Measurements from ENCODE around the gene FAM24B. TPM values are rescaled to one million over a fixed set of nuclear protein-coding genes. Genes with fewer than 3 reads are reported as not detected.
"Not testable (repeated sequence)": the region's sequence is repeated elsewhere in the genome, so short reads cannot be mapped to it uniquely, and the experiment has no call there.

FAM24B gene
- total RNA-seq, 1 donor from 2014 or later = 15.2 TPM

GRCh38 chr10:122868768-122869167 lies 10.6 kb downstream of the FAM24B start:
- H3K9me3 Mint-ChIP-seq; intact Hi-C loops (cut with micrococcal nuclease); H3K4me1 Mint-ChIP-seq; H3K27me3 Mint-ChIP-seq; H3K4me3 Mint-ChIP-seq; H3K27ac Mint-ChIP-seq; DNase-seq: not testable (repeated sequence)
- peaks cover 43% of the 10 kb centered on the region for H3K36me3 Mint-ChIP-seq (ENCODE audit: low read depth)

- H3K4me1 Mint-ChIP-seq; H3K27me3 Mint-ChIP-seq; DNase-seq; H3K27ac Mint-ChIP-seq; intact Hi-C loops (cut with micrococcal nuclease); H3K9me3 Mint-ChIP-seq; H3K4me3 Mint-ChIP-seq: not testable (repeated sequence)
- peaks cover 33% of the 10 kb centered on the region for H3K36me3 Mint-ChIP-seq (ENCODE audit: low read depth)
Measured at GRCh38 chr10:122866757-122867482, 12.5 kb downstream of the FAM24B start.

- intact Hi-C loops (cut with micrococcal nuclease) = no loop called here
- Mint-ChIP-seq H3K9me3 (no peaks in the 10 kb centered on the region), H3K27ac (no peak overlapping the region), H3K36me3 (ENCODE audit: low read depth) (peaks cover 23% of the 10 kb centered on the region), H3K27me3 (no peaks in the 10 kb centered on the region), H3K4me1 (peaks cover 8% of the 10 kb centered on the region), H3K4me3 (no peak overlapping the region)
- DNase-seq = no peak
Measured at GRCh38 chr10:122864901-122865300, 14.5 kb downstream of the FAM24B start.

GRCh38 chr10:122864194-122864592 lies 15.2 kb downstream of the FAM24B start:
- DNase-seq = no peak
- H3K36me3 Mint-ChIP-seq (ENCODE audit: low read depth) = peaks cover 16% of the 10 kb centered on the region
- no peaks in the 10 kb centered on the region for H3K9me3 Mint-ChIP-seq
- H3K27ac Mint-ChIP-seq = no peak overlapping the region
- intact Hi-C loops (cut with micrococcal nuclease) = no loop called here
- H3K4me3 Mint-ChIP-seq = no peak overlapping the region
- peaks cover 5% of the 10 kb centered on the region for H3K4me1 Mint-ChIP-seq
- no peaks in the 10 kb centered on the region for H3K27me3 Mint-ChIP-seq

GRCh38 chr10:122863216-122864193 lies 15.9 kb downstream of the FAM24B start:
- no peak for DNase-seq
- Mint-ChIP-seq H3K9me3 (no peaks in the 10 kb centered on the region), H3K4me1 (peaks cover 5% of the 10 kb centered on the region), H3K36me3 (ENCODE audit: low read depth) (peaks cover 18% of the 10 kb centered on the region), H3K27me3 (no peaks in the 10 kb centered on the region), H3K4me3 (no peak overlapping the region), H3K27ac (no peak overlapping the region)
- intact Hi-C loops (cut with micrococcal nuclease) = no loop called here

GRCh38 chr10:122861711-122862161 lies 17.6 kb downstream of the FAM24B start:
- H3K9me3 Mint-ChIP-seq = no peaks in the 10 kb centered on the region
- no peak overlapping the region for H3K4me3 Mint-ChIP-seq
- no peak overlapping the region for H3K27ac Mint-ChIP-seq
- H3K36me3 Mint-ChIP-seq (ENCODE audit: low read depth) = peaks cover 17% of the 10 kb centered on the region
- intact Hi-C loops (cut with micrococcal nuclease) = no loop called here
- peaks cover 7% of the 10 kb centered on the region for H3K4me1 Mint-ChIP-seq
- DNase-seq = no peak
- H3K27me3 Mint-ChIP-seq = no peaks in the 10 kb centered on the region

- no peaks in the 10 kb centered on the region for H3K9me3 Mint-ChIP-seq
- H3K36me3 Mint-ChIP-seq (ENCODE audit: low read depth) = peaks cover 26% of the 10 kb centered on the region
- intact Hi-C loops (cut with micrococcal nuclease) = no loop called here
- H3K4me3 Mint-ChIP-seq = no peak overlapping the region
- no peak overlapping the region for H3K27ac Mint-ChIP-seq
- H3K27me3 Mint-ChIP-seq = no peaks in the 10 kb centered on the region
- peaks cover 15% of the 10 kb centered on the region for H3K4me1 Mint-ChIP-seq
- no peak for DNase-seq
Measured at GRCh38 chr10:122859527-122859926, 19.9 kb downstream of the FAM24B start.

GRCh38 chr10:122858042-122858441 lies 21.3 kb downstream of the FAM24B start:
- H3K36me3 Mint-ChIP-seq (ENCODE audit: low read depth) = peaks cover 39% of the 10 kb centered on the region
- DNase-seq; intact Hi-C loops (cut with micrococcal nuclease); H3K9me3 Mint-ChIP-seq; H3K27me3 Mint-ChIP-seq; H3K4me3 Mint-ChIP-seq; H3K27ac Mint-ChIP-seq: not testable (repeated sequence)
- H3K4me1 Mint-ChIP-seq = peaks cover 26% of the 10 kb centered on the region

- peaks cover 28% of the 10 kb centered on the region for H3K4me1 Mint-ChIP-seq
- no peaks in the 10 kb centered on the region for H3K9me3 Mint-ChIP-seq
- no peaks in the 10 kb centered on the region for H3K27me3 Mint-ChIP-seq
- no peak for DNase-seq
- intact Hi-C loops (cut with micrococcal nuclease) = no loop called here
- no peak overlapping the region for H3K4me3 Mint-ChIP-seq
- peaks cover 45% of the 10 kb centered on the region for H3K36me3 Mint-ChIP-seq (ENCODE audit: low read depth)
- H3K27ac Mint-ChIP-seq = peak overlapping the region; percentile 4
Measured at GRCh38 chr10:122856902-122857301, 22.5 kb downstream of the FAM24B start.

GRCh38 chr10:122855745-122856144 lies 23.6 kb downstream of the FAM24B start:
- intact Hi-C loops (cut with micrococcal nuclease) = no loop called here
- Mint-ChIP-seq H3K36me3 (ENCODE audit: low read depth) (peaks cover 51% of the 10 kb centered on the region), H3K27ac (no peak overlapping the region), H3K27me3 (no peaks in the 10 kb centered on the region), H3K9me3 (no peaks in the 10 kb centered on the region), H3K4me3 (no peak overlapping the region), H3K4me1 (peaks cover 25% of the 10 kb centered on the region)
- DNase-seq = no peak

- H3K4me1 Mint-ChIP-seq = peaks cover 25% of the 10 kb centered on the region
- no peak overlapping the region for H3K4me3 Mint-ChIP-seq
- H3K27me3 Mint-ChIP-seq = no peaks in the 10 kb centered on the region
- H3K27ac Mint-ChIP-seq = no peak overlapping the region
- DNase-seq = no peak
- H3K9me3 Mint-ChIP-seq = no peaks in the 10 kb centered on the region
- peaks cover 59% of the 10 kb centered on the region for H3K36me3 Mint-ChIP-seq (ENCODE audit: low read depth)
- intact Hi-C loops (cut with micrococcal nuclease) = no loop called here
Measured at GRCh38 chr10:122854648-122855047, 24.7 kb downstream of the FAM24B start.

- no peak overlapping the region for H3K4me3 Mint-ChIP-seq
- no peaks in the 10 kb centered on the region for H3K27me3 Mint-ChIP-seq
- H3K27ac Mint-ChIP-seq = peak overlapping the region; percentile 39
- intact Hi-C loops (cut with micrococcal nuclease) = no loop called here
- peaks cover 25% of the 10 kb centered on the region for H3K4me1 Mint-ChIP-seq
- no peaks in the 10 kb centered on the region for H3K9me3 Mint-ChIP-seq
- peaks cover 58% of the 10 kb centered on the region for H3K36me3 Mint-ChIP-seq (ENCODE audit: low read depth)
- peak; percentile 50 for DNase-seq
Measured at GRCh38 chr10:122853665-122854313, 25.6 kb downstream of the FAM24B start.

- no peak overlapping the region for H3K27ac Mint-ChIP-seq
- H3K4me3 Mint-ChIP-seq = no peak overlapping the region
- H3K4me1 Mint-ChIP-seq = peaks cover 28% of the 10 kb centered on the region
- no peak for DNase-seq
- intact Hi-C loops (cut with micrococcal nuclease) = no loop called here
- H3K36me3 Mint-ChIP-seq (ENCODE audit: low read depth) = peaks cover 57% of the 10 kb centered on the region
- H3K9me3 Mint-ChIP-seq = no peaks in the 10 kb centered on the region
- H3K27me3 Mint-ChIP-seq = no peaks in the 10 kb centered on the region
Measured at GRCh38 chr10:122852261-122852660, 27.1 kb downstream of the FAM24B start.

Measured in activated CD4-positive, alpha-beta T cell treated with anti-CD3 and anti-CD28 coated beads, Interleukin-2, amount 10 ng/mL, durations not matched to agents 24 days and 14 days (primary cell).